LHCN-M2 (cell line): Measurements from ENCODE around the gene DISP3. TPM values are rescaled to one million over a fixed set of nuclear protein-coding genes. Genes with fewer than 3 reads are reported as not detected.
A peak's percentile ranks its signal among the peaks of the same experiment; 100 is the strongest.

ENCODE experiments used
- DNase-seq: peaks from one replicate; pipeline ENCODE4 v3.0.0-alpha.2; 2012; ENCODE audit warnings: low read depth
- total RNA-seq: library from RNA; depleted of rRNA; stranded (reverse); fragments of >200 nt; gene quantifications from 2 replicates; pipeline ENCODE4 v1.2.3, GENCODE V29; 2014

DISP3 gene
- total RNA-seq, 1 experiment from 2014 or later = not detected

GRCh38 chr1:11461531-11462137 is 17.3 kb upstream of the DISP3 start:
- DNase-seq = no peak

GRCh38 chr1:11462224-11462923 is 16.6 kb upstream of the DISP3 start:
- no peak for DNase-seq

DNA sequence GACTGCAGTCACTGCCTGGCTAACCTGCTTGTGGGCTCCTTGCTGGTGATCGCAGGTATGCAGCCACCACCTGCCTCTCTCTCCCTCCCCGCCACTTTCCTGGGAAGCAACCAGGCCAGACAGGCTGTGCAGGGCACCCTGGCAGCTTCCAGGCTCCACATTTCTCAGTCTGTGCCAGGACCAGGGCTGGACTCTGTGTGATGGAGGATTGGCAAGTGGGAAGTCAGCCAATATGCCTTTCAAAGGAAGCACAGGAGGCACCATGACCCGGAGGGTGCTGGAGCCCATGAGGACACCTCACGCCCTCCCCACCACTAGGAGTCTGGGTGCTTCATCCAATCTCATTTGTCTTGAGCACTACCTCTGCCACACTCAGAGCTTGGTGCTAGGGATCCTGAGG is 15.8 kb upstream of the DISP3 start:
- DNase-seq = no peak

- DNase-seq = no peak
Measured at GRCh38 chr1:11465307-11465706, 13.6 kb upstream of the DISP3 start.

DNA sequence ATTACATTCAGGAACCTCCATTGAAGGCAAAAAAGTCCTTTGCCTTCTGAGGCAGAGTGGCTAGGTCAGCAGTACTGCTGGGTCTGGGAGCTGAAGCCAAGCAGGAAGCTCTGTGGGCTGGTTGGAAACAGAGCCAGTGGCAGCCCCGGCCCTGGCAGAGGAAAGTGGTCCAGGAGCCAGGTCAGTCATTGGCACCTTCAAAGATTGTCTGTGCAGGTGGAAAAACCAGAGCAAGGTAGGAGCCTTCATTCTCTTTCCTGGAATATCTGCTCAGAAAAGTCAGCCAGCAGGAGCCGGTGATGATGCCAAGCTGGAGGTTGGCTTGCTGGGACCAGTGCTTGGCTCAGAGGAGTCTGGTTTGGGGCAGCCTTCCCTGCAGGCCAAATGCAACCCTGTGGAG is 12.5 kb upstream of the DISP3 start:
- no peak for DNase-seq

- DNase-seq = no peak
Measured at GRCh38 chr1:11468878-11469277, 10.1 kb upstream of the DISP3 start.

DNA sequence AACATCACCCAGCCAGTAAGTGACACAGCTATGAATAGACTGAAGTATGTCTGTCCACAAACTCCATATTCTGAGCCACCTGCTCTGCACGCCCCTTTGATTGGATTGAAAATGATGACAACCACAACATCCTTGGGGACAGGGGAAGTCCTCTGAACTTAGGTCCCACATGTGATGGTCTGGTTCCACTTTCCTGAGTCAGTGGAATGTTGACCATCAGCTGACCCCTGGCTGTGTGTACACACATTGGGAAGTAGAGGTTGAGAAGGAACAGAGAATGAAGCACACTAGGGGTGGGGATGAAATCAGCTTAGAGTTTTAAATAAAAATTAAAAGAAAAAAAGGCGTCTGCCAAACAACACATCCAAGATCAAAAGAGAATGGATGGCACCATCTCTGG is 8.0 kb upstream of the DISP3 start:
- no peak for DNase-seq

- no peak for DNase-seq
Measured at GRCh38 chr1:11471473-11471872, 7.5 kb upstream of the DISP3 start.

GRCh38 chr1:11472284-11472683 is 6.7 kb upstream of the DISP3 start:
- DNase-seq = no peak

DNA sequence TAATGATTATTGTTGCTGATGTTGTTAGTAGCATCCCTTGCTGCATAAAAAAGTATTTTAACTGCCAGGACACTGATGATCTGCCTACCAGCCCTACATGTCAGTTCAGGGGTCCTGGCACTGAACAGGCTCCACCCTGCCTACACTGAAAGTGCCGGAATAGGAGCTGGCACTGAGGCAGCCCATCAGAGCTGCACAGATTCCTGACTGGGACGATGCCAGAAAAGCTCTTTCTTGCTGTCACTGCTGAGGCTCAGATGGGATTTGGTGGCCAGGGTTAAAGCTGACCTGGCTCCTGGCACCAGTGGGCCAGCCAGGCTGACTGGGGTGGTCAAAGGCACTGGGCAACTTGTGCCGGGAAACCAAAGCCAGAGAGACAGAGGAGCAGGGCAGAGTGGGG is 6.2 kb upstream of the DISP3 start:
- DNase-seq = no peak

- peak; percentile 20 for DNase-seq
Measured at GRCh38 chr1:11473491-11474034, 5.4 kb upstream of the DISP3 start.

- DNase-seq = no peak
Measured at GRCh38 chr1:11474826-11475225, 4.1 kb upstream of the DISP3 start.

- no peak for DNase-seq
Measured at GRCh38 chr1:11475748-11476147, 3.2 kb upstream of the DISP3 start.

DNA sequence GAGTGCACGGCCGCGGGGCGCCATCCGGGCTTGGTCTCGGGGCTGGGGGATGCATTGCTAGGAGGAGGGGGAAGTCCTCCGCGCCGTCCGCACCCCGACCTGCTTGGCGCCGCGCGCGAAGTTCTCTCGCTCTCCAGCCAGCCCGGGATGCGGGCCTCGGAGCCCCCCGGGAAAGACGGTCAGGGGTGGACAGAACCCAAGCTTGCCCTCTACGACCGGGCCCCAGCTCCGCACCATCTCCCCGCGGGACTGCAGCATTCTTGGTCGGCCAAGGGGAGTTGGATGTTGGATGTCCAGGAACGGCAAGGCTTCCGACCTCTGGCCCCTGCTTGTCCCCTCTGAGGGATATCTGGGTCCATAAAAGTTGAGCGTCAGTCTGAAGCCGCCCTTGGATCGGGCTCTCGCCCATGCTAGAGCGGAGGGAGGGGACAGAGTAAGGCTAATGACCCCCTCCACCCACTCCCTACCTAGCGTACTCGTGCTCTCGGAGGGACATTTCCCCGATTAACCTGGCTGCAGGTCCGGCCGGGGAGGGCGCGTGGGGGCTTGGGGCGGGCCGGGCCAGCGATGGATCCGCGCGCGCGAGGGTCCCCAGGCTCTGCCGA is 522 bp downstream of the DISP3 start:
- DNase-seq = no peak

DNA sequence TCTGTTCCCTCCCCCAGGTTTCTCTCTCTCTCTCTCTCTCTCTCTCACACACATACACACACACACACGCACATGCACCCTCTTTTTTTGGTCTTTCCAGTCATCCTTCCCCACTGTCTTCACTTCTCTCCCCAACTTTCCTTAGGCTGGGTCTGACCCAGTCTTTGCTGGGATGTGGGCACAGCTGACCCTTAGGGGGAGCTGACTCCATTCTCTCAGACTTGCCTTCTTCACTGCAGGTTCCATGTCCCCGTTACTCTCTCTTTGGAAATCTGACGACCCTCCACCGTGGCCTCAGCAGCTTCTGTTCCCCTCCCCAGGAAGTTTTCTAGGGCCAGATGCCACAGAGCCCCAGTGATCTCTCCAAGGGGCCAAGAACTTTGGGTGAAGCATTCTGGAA is 2.1 kb downstream of the DISP3 start:
- no peak for DNase-seq

GRCh38 chr1:11482198-11482597 is 3.2 kb downstream of the DISP3 start:
- DNase-seq = no peak

- no peak for DNase-seq
Measured at GRCh38 chr1:11482701-11483479, 3.9 kb downstream of the DISP3 start.

DNA sequence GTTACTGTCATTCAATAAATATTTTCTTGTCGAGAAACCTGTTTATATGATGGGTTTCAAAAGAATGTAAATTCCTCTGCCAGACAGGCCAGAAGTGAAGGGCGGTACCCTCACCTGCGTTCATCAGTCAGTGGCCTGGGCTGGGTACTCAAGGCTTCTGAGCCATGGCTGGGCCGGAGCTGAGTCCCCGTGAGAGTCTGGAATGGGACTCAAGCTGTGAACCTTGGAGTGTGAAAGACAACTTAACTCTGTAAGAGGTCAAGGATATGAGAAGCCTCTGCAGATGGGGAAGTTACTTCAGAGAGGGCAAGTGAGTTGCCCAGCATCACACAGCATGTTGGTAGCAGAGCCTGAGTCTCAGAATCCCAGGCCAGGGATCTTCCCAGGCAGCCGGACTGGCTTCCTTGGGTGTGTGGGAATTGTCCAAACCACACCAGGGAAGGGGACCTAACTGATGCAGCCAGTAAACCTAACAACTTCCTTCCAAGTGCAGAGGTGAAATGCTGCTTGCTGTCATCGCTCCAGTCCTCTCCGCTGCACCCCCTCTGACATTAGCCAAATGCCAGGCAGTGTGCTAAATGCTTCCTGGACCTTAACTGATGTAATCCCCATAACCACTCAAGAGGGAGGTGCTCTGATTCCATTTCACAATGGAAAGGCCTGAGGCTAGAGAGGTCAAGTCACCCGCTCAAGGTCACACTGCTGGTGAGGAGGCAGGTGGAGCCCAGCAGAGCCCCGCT is 4.8 kb downstream of the DISP3 start:
- DNase-seq = no peak

GRCh38 chr1:11484321-11484655 is 5.3 kb downstream of the DISP3 start:
- no peak for DNase-seq

DNA sequence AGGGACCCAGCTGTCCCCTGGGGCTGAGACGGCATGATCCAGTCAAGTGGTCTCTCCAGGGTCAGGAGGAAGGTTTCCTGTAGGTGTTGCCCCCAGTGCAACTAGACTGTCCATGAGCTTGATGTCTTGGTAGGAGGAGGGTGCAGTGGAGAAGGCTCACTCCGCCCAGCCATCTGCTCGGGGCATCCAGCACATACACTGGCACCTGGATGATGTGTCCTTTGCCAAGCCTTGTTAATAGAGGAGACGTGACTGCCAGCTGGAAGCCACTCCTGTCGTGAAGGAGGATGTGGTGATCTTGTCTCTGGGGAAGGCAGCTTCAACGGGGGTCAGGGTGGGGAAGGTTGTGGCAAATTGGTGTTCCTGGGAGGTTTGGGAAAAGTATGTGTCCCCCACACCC is 6.2 kb downstream of the DISP3 start:
- no peak for DNase-seq

DNA sequence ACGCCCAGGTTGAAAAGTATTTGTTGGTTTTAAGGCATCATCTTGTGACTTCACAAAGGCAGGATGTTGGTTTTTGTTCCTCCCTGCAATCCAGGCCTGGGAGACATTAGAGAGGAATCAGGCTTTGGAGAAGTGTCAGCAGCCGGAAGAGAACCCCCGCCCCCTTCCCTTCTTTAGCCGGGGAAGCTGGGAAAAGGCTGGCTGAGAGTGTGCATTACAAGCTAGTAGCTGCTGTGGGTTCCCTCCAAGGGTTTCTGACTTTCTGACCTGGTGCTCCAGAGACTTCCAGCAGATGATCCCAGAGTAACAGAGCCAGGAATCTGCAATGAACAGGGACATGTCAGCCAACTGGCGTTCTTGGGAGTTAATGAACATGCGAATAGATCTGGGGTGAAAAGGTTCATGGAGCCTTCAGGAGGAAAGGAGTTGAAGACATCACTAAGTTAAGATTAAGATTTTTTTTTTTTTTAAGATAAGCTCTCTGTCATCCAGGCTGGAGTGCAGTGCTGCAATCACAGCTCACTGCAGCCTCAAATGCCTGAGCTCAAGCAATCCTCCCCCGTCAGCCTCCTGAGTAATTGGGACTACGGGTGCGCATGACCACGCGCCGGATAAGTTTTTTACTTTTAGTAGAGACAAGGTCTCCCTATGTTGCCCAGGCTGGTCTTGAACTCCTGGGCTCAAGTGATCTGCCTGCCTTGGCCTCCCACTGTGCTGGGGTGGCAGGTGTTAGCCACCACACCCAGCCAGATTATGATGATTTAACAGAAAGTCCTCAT is 7.5 kb downstream of the DISP3 start:
- DNase-seq = no peak
